Activated T-cell treated with anti-CD3 and anti-CD28 coated beads for 48 hours (primary cell): ENCODE data around the gene PGR.

ENCODE experiments used
- DNase-seq: peaks from one replicate; pipeline ENCODE4 v3.0.0-alpha.2; 2020; ENCODE audit warnings: low read depth

Gene PGR

DNA sequence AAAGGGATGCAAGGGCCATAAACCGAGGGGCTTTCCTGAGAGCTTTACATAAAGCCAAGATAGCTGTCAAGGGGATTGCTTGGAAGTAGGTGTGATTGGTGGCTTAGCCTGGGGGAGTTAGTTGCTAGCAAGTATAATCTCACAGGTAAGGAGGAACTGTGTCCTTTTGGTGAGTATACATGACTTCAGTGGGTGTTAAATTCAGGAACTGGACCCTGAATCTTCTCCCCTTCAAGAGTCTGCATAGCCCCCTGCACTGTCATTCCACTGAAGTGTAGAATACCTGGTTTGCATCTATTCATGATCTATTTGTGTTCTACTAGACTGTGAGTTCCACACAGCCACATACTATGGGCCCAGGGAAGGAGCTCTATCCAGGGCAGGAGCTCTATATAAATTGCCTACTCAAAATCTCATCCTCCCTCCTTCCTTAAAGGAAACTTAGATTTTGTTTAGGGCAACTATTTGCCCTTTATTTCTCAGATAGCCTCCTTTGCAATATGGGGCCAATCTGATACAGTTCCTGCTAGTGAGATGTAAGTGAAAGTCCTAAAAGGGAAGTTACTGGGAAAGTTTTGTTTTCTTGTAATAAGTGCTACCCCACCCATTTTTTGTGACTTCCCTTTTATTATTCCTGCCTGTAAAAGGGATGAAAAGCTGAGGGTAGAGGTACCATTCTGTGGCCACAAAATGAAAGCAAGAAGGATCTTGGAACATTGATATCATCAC, 120.5 kb downstream of the PGR start:
- DNase-seq: no peak

DNA sequence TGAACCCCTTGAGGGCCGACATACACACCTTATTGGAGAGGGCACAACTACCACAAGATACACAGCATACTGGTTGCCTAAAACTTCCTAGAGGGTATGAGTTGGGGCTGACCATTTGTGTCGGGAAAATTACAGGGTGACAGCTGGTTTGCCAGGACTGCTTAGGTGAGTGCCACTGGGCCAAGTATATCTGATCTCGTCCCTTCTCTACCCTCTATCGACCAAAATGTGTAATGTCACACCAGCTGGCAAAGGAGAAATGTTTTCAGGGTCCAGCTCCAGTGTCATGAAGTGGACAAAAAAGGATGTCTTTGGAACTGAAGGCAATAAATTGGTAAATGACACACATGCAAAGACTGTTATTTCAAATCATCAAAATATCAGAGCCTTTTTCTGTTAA, 126.1 kb downstream of the PGR start:
- DNase-seq: no peak

DNA sequence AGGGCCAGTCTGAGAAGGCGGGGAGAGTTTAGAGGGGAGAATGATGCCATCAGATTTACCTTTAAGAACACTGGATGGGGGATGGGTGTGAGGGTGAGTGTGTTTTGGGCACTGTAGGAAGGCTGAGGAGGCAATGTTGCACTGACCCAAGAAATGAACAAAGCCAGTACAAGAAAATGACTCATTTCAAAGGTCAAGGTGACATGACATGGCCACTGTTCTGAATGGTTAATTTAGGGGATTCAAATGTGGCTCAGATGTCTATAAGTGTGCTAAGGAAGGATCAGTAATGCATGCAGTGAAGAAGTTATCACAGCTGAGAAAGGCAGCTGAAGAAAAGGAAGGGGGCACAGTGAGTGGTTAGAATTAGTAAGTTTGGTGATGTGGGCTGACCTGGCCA, 129.9 kb downstream of the PGR start:
- no peak for DNase-seq

DNA sequence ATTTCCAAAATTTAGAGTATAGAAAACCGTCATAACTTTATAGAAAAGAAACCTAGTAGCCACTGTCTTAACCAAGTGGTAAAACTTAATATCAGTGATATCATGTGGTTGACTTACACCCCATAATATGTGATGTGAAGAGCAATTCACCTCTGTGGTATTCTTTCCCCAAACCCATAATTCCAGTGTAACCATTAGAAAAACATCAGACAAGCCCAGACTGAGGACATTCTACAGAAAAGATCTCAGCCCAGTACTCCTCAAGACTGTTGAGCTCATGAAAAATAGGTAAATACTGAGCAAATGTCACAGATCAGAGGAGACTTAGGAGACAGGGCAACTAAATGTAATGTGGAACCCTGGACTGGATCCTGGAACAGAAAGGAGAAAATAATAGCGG, 134.6 kb downstream of the PGR start:
- no peak for DNase-seq

DNA sequence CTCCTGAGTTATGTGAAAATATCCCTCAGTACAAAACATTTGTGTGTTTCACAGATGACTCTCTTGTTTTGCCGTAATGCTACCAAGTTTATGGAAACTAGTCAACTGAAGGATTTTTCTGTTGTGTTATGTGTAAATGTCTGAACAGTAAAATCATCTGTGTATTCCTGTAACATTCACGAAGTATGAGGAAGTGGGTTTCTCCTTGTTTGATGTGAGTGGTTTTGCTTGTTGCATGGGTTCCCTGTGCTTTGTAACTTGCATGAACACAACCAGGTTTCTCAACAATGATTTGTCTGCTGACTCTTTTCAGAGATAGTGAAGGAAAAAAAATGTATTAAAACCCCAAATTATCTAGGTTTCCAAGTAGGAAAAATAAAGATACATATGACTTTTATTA, 138.1 kb downstream of the PGR start:
- DNase-seq: no peak

DNA sequence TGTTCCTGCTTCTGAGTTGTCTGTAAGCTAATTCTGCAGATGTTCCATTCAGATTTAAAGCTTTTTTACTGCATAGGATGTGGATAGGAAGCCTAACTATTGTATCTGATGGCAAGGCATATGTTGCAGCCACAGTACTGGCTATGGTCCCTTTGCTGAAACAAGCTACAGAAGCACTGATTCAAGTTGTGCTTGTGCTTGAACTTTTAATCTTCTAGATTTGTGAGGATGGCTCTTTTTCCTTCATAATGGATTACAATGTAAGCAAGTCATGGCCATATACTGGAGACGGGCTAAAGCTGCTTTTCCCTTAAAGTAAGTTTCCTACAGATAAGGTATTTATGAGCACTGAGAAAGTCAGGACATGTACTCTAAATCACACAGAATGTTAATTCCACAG, 138.7 kb downstream of the PGR start:
- DNase-seq: no peak

DNA sequence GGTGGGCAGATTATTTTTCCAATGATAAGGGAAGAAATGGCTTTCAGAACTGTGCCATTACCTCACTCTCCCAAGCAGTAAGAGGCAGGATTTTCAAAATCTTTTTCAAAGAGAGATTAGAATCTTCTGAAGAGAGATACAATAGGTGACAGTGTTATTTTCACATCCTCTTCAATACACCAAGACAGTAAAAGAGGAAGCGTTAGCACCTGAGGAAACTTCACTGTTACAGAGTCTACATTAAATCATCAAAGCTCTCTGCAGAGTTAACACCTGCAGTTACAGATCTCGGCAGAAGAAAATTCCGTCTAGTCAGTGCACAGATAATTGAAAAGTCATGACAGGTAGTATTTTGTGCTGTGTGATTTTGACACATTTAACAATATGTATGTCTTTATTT, 144.9 kb downstream of the PGR start:
- DNase-seq: no peak

DNA sequence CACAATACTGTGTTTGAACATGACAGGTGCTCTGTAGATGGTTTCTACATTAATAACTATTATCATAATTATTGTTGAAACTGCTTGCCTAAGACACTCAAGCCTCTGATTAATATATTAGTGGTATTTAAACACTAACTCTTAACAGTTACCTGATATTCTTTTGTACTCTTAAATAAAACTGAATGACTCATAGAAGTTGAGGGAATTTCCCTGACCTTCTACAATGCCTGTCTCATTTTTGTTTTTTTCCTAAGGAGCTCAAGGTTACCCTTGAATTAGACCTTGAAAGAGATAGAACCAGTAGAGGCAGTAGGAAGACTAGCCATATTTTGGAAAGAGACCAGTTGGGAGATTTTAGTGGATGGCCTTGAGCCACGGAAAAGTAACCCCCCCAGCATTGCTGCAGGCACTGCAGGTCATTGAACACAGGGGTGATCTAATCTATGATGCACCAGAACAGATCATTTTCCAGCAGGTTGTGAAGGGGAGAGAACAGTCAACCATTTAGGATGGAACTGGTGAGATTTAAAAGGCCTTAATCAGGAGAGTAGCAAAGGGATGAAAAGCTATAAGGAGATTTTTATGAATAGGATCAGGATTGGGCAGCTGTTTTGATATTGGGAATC, 148.3 kb downstream of the PGR start:
- no peak for DNase-seq

DNA sequence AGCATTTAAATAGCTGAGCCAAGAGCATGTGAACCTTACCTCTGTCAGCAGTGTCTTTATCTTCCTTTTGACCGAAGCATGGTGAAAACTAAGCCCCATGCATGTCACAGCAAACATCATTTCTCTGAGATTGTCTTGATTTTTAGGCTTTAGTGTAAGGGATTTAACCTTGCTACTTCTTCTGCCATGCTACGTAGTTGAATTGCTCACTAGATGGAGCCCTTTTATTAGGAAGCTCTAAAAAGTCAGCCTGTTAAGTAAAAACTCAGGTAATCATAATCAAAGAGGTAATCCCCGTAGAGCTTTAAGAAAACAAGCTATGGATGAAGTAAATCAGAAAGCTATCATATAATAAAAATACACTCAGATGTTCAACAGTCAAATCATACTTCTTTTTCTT, 149.5 kb downstream of the PGR start:
- DNase-seq: no peak
